Measurements from ENCODE around the gene POGLUT3.

GRCh38 chr11:108522318-108522717 is 24.1 kb upstream of the POGLUT3 start:
- TF ChIP-seq CTCF (IDR thresholded peaks at IDR 0.05) (no peak), EZH2phosphoT487 (IDR thresholded peaks at IDR 0.05) (no peak)

Data from neural progenitor cell (in vitro differentiated cells).